Stimulated activated CD4-positive, alpha-beta T cell treated with anti-CD3 and anti-CD28 coated beads, Interleukin-1b, Interleukin-23, amount 100 ng/mL, for 4 hours (primary cell): Measurements from ENCODE around the gene GTF2H2C_2.
"Not testable (repeated sequence)": the region's sequence is repeated elsewhere in the genome, so short reads cannot be mapped to it uniquely, and the experiment has no call there.

ENCODE experiments used
- DNase-seq, 2 donors: peaks; one replicate each; pipeline ENCODE4 v3.0.0-alpha.2; 2020; ENCODE audit warnings: low read depth in 2 of 2

The GTF2H2C_2 gene

GRCh38 chr5:70415117-70415516 is at the start of gene GTF2H2C_2:
GTF2H2C_2 (plus strand) TSS chr5:70415368.
- DNase-seq: not testable (repeated sequence)

- DNase-seq: peak; percentile 44 to 59
Observed at GRCh38 chr5:70400984-70401686, 14.0 kb upstream of the GTF2H2C_2 start.

- DNase-seq: not testable (repeated sequence)
Observed at GRCh38 chr5:70421322-70421721, 6.2 kb downstream of the GTF2H2C_2 start.

GRCh38 chr5:70423215-70423614 is 8.0 kb downstream of the GTF2H2C_2 start:
- not testable (repeated sequence) for DNase-seq

- not testable (repeated sequence) for DNase-seq
Observed at GRCh38 chr5:70438518-70438917, 23.4 kb downstream of the GTF2H2C_2 start.

- not testable (repeated sequence) for DNase-seq
Observed at GRCh38 chr5:70449565-70449964, 34.4 kb downstream of the GTF2H2C_2 start.

GRCh38 chr5:70451249-70451984 is 36.2 kb downstream of the GTF2H2C_2 start:
- DNase-seq: not testable (repeated sequence)

- DNase-seq: not testable (repeated sequence)
Observed at GRCh38 chr5:70457093-70457492, 41.9 kb downstream of the GTF2H2C_2 start.

- DNase-seq: not testable (repeated sequence)
Observed at GRCh38 chr5:70459188-70459587, 44.0 kb downstream of the GTF2H2C_2 start.

- DNase-seq: not testable (repeated sequence)
Observed at GRCh38 chr5:70461984-70462383, 46.8 kb downstream of the GTF2H2C_2 start.

- not testable (repeated sequence) for DNase-seq
Observed at GRCh38 chr5:70464019-70464637, 49.0 kb downstream of the GTF2H2C_2 start.

GRCh38 chr5:70469926-70470509 is 54.9 kb downstream of the GTF2H2C_2 start:
- not testable (repeated sequence) for DNase-seq
